NB4 (cell line): ENCODE results near the gene GLOD5.

Experiments
- DNase-seq: peaks from one replicate; pipeline ENCODE4 v3.0.0; 2010; ENCODE audit warnings: low read depth
- H3K4me3 ChIP-seq: one replicate; pipeline ENCODE4 v1.5.1; 2011; ENCODE audit warnings: mild to moderate bottlenecking, low read depth, low read length, moderate library complexity
- CTCF ChIP-seq: IDR thresholded peaks from one replicate; pipeline ENCODE4 v1.5.1; 2012; ENCODE audit warnings: low read depth, low read length
- MYC ChIP-seq: IDR thresholded peaks from 2 replicates; pipeline ENCODE4 v1.6.1; 2011; ENCODE audit warnings: low read depth, low read length
- POLR2A ChIP-seq: IDR thresholded peaks from 2 replicates; pipeline ENCODE4 v1.6.1; 2011; ENCODE audit warnings: mild to moderate bottlenecking; ENCODE audit not compliant: insufficient read length; ENCODE audit errors: extremely low read depth
- TF ChIP-seq, protein P1 (sequence below): IDR thresholded peaks from 2 replicates; pipeline ENCODE4 v1.6.1; 2011; ENCODE audit warnings: low read depth, low read length

Gene GLOD5

DNA sequence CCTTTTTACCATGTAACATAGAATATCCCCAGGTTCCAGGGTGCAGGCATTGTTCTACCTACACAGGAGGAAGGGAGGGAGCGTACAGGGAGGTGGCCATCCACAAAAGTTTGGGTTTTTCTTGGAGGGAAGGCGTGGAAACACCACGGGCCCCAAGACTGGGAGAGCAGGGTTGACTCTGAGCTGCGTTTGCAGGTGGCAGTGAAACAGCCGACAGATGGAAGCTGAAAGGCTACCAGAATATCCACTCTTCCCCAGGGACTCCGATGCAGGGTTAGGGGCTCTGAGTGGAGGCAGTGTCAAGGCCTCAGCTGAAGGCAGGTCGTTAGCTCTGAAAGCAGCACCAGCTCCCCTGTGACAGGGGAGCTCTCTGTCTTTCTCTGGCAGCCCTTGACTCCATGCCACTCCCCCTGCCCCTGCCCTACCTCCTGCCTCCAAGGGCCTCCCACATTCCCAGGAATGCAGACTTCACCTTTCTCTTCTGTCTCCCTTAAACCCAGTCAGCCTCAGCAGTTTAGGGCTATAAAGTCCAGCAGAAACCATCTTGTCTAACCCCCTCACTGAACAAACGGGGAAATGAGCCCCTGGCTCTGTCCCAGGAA, 14.0 kb upstream of the GLOD5 start:
- H3K4me3 ChIP-seq = no peak overlapping the region
- DNase-seq = no peak
- TF ChIP-seq, protein P1, sequence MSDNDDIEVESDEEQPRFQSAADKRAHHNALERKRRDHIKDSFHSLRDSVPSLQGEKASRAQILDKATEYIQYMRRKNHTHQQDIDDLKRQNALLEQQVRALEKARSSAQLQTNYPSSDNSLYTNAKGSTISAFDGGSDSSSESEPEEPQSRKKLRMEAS = no peak
- TF ChIP-seq MYC (no peak), CTCF (no peak), POLR2A (no peak)

DNA sequence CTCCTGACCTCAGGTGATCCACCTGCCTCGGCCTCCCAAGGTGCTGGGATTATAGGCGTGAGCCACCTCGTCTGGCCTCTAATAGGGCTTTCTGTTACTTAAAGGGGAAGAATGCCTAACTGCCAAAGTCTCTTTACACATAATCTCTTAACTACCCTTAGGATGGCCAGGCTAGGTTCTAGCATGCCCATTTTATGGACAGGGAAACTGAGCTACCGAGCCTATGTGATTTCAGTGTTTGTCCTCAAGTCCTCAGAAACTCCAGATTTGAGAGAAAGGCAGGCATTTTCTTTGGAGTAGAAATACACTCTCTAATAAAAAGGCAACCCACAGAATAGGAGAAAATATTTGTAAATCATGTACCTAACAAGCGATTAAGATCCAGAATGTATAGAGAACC, 12.4 kb upstream of the GLOD5 start:
- H3K4me3 ChIP-seq = no peak overlapping the region
- DNase-seq = no peak
- TF ChIP-seq, protein P1 = no peak
- TF ChIP-seq POLR2A = no peak
- TF ChIP-seq MYC = no peak
- no peak for TF ChIP-seq CTCF

DNA sequence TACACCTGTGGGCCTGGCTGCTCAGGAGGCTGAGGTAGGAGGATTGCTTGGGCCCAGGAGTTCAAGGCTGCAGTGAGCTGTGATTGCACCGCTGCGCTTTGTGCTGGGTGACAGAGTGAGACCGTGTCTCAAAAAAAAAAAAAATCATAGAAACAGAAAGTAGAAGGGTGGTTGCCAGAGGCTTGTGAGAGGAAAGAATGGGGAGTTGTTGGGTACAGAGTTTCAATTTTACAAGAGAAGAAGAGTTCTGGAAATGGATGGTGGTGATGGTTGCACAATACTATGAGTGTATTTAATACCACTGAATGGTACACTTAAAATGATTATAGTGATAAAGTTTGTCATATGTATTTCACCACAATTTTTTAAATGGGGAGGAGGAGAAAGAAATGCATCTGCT, 10.2 kb upstream of the GLOD5 start:
- no peak for DNase-seq
- no peak for TF ChIP-seq CTCF
- no peak for TF ChIP-seq MYC
- TF ChIP-seq POLR2A = no peak
- TF ChIP-seq, protein P1 = no peak

GRCh38 chrX:48752498-48752897, 9.0 kb upstream of the GLOD5 start:
- H3K4me3 ChIP-seq = no peak overlapping the region
- TF ChIP-seq, protein P1 = no peak
- no peak for TF ChIP-seq POLR2A
- TF ChIP-seq MYC = no peak
- no peak for DNase-seq

More for the DNA sequence above, 10.2 kb upstream of the GLOD5 start:
- H3K4me3 ChIP-seq = no peak overlapping the region

DNA sequence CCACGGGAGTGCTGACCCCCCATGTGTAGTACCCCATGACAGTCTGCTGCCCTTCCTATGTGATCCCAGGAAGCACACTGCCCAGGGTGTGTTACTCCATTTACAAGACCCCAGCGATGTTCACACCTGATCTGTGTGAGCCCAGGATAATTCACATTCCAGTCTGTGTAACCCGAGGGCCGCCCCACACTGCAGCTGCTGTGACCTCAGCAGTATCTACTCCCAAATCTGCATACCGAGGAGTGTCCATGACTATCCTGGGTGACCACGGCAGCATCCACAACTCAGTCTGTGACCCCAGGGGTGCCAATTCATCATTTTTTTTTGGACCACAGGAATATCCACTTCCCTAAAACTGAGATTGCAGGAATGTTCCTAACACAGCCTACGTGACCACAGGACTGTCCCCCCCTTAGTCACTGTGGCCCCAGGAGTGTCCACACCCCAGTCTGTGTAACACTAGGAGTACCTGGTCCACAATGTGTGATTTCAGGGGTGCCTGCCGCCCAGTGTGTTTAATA, 7.8 kb upstream of the GLOD5 start:
- H3K4me3 ChIP-seq = no peak overlapping the region
- TF ChIP-seq MYC (no peak), CTCF (no peak), POLR2A (no peak)
- TF ChIP-seq, protein P1 = no peak

DNA sequence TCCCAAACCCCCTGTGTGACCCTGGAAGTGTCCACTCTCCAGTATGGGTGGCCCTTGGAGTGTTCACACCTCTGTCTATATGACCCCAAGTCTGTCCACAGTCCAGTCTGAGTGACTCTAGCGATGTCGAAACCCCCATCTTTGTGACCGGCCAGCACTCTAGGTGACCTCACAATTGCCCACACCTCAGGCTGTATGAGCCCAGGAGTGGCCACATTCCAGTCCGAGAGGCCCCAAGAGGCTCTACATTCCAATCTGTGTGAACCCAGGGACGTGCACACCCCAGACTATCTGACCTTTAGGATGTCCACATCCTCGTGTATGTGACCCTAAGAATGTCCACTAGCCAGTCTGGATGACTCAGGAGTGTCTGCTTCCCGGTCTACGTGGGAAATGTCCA, 7.3 kb upstream of the GLOD5 start:
- DNase-seq = no peak
- no peak overlapping the region for H3K4me3 ChIP-seq
- TF ChIP-seq CTCF (no peak), MYC (no peak), POLR2A (no peak)
- TF ChIP-seq, protein P1 = no peak

More for the DNA sequence above, 7.8 kb upstream of the GLOD5 start:
- DNase-seq = no peak
